ENCODE results near the gene SPTSSA.

Gene SPTSSA

GRCh38 chr14:34488528-34488927 is 26.5 kb upstream of the SPTSSA start:
- no peak for DNase-seq (ENCODE audit: low spot score)
- Histone ChIP-seq H3K14ac (ENCODE audit: low read length) (no peak overlapping the region), H3K4me3 (ENCODE audit: low read length in 2 of 2) (no peak overlapping the region), H2AK5ac (ENCODE audit: low read depth, low read length) (no peak overlapping the region), H2BK15ac (ENCODE audit: low read length) (no peak overlapping the region), H4K91ac (ENCODE audit: low read depth, low read length, poor library complexity) (no peak overlapping the region), H3K4me2 (ENCODE audit: insufficient read depth, low read length, poor library complexity, severe bottlenecking) (no peak overlapping the region), H3K27ac (replicated peaks; ENCODE audit: low read length) (no peak overlapping the region), H3K9ac (ENCODE audit: low read depth, low read length, poor library complexity) (no peak overlapping the region), H3K4me1 (ENCODE audit: control insufficient read depth in 2 of 2, insufficient read depth in 1 of 2, low read depth in 1 of 2, low read length in 2 of 2) (no peaks in the 10 kb centered on the region), H3K18ac (ENCODE audit: low read length) (no peak overlapping the region), H3K23ac (ENCODE audit: low read depth, low read length, poor library complexity) (no peak overlapping the region), H2BK5ac (ENCODE audit: low read length) (no peak overlapping the region), H3K79me1 (ENCODE audit: low read depth, low read length) (no peaks in the 10 kb centered on the region), H2BK12ac (ENCODE audit: low read length) (no peak overlapping the region), H2BK120ac (ENCODE audit: low read depth, low read length) (no peak overlapping the region), H3K4ac (ENCODE audit: low read length) (no peak overlapping the region), H2AFZ (ENCODE audit: low read length) (no peak overlapping the region), H3K27me3 (ENCODE audit: control insufficient read depth in 3 of 3, insufficient read depth in 3 of 3, low read depth in 1 of 3, low read length in 3 of 3) (no peaks in the 10 kb centered on the region), H4K8ac (ENCODE audit: low read depth, low read length) (no peak overlapping the region), H3K9me3 (replicated peaks in 1 of 2; ENCODE audit: control insufficient read depth in 2 of 2, insufficient read depth in 1 of 2, low read depth in 1 of 2, low read length in 2 of 2) (peaks cover 0 to 2% of the 10 kb centered on the region in 2 donors), H3K36me3 (replicated peaks in 1 of 2; ENCODE audit: control insufficient read depth in 2 of 2, insufficient read depth in 2 of 2, low read length in 2 of 2) (no peaks in the 10 kb centered on the region)
- no CpG with 5 or more reads among the region's 7 CpGs for WGBS, 2 donors (ENCODE audit: extremely low coverage in 2 of 2, insufficient read length in 2 of 2, insufficient replicate concordance in 1 of 2)

GRCh38 chr14:34484726-34485125 is 22.7 kb upstream of the SPTSSA start:
- Histone ChIP-seq H3K27me3 (ENCODE audit: control insufficient read depth in 3 of 3, insufficient read depth in 3 of 3, low read depth in 1 of 3, low read length in 3 of 3) (no peaks in the 10 kb centered on the region), H4K91ac (ENCODE audit: low read depth, low read length, poor library complexity) (no peak overlapping the region), H3K27ac (replicated peaks; ENCODE audit: low read length) (no peak overlapping the region), H2BK12ac (ENCODE audit: low read length) (no peak overlapping the region), H2BK5ac (ENCODE audit: low read length) (no peak overlapping the region), H2AK5ac (ENCODE audit: low read depth, low read length) (no peak overlapping the region), H3K4me3 (ENCODE audit: low read length in 2 of 2) (no peak overlapping the region), H3K36me3 (replicated peaks in 1 of 2; ENCODE audit: control insufficient read depth in 2 of 2, insufficient read depth in 2 of 2, low read length in 2 of 2) (no peaks in the 10 kb centered on the region), H3K14ac (ENCODE audit: low read length) (no peak overlapping the region), H3K79me1 (ENCODE audit: low read depth, low read length) (no peaks in the 10 kb centered on the region), H3K18ac (ENCODE audit: low read length) (no peak overlapping the region), H3K4me1 (ENCODE audit: control insufficient read depth in 2 of 2, insufficient read depth in 1 of 2, low read depth in 1 of 2, low read length in 2 of 2) (no peaks in the 10 kb centered on the region), H3K4me2 (ENCODE audit: insufficient read depth, low read length, poor library complexity, severe bottlenecking) (no peak overlapping the region), H3K23ac (ENCODE audit: low read depth, low read length, poor library complexity) (no peak overlapping the region), H2AFZ (ENCODE audit: low read length) (no peak overlapping the region), H4K8ac (ENCODE audit: low read depth, low read length) (no peak overlapping the region), H2BK120ac (ENCODE audit: low read depth, low read length) (no peak overlapping the region), H2BK15ac (ENCODE audit: low read length) (no peak overlapping the region), H3K9ac (ENCODE audit: low read depth, low read length, poor library complexity) (no peak overlapping the region), H3K4ac (ENCODE audit: low read length) (no peak overlapping the region), H3K9me3 (replicated peaks in 1 of 2; ENCODE audit: control insufficient read depth in 2 of 2, insufficient read depth in 1 of 2, low read depth in 1 of 2, low read length in 2 of 2) (peaks cover 0 to 2% of the 10 kb centered on the region in 2 donors)
- no peak for DNase-seq (ENCODE audit: low spot score)
- no CpG with 5 or more reads among the region's 1 CpG for WGBS, 2 donors (ENCODE audit: extremely low coverage in 2 of 2, insufficient read length in 2 of 2, insufficient replicate concordance in 1 of 2)

GRCh38 chr14:34482463-34482862 is 20.4 kb upstream of the SPTSSA start:
- Histone ChIP-seq H3K4me3 (ENCODE audit: low read length in 2 of 2) (no peak overlapping the region), H3K18ac (ENCODE audit: low read length) (no peak overlapping the region)
- no CpG with 5 or more reads among the region's 2 CpGs for whole genome bisulfite sequencing, 2 donors (ENCODE audit: extremely low coverage in 2 of 2, insufficient read length in 2 of 2, insufficient replicate concordance in 1 of 2)

GRCh38 chr14:34479694-34480093 is 17.7 kb upstream of the SPTSSA start:
- H3K18ac ChIP-seq (ENCODE audit: low read length) = no peak overlapping the region
- no peak overlapping the region for H3K23ac ChIP-seq (ENCODE audit: low read depth, low read length, poor library complexity)
- WGBS, 2 donors (ENCODE audit: extremely low coverage in 2 of 2, insufficient read length in 2 of 2, insufficient replicate concordance in 1 of 2) = no CpG with 5 or more reads among the region's 4 CpGs

More at GRCh38 chr14:34482463-34482862, 20.4 kb upstream of the SPTSSA start:
- no peak overlapping the region for H3K4me2 ChIP-seq (ENCODE audit: insufficient read depth, low read length, poor library complexity, severe bottlenecking)
- H2BK12ac ChIP-seq (ENCODE audit: low read length) = no peak overlapping the region
- H2AK5ac ChIP-seq (ENCODE audit: low read depth, low read length) = no peak overlapping the region
- H2BK120ac ChIP-seq (ENCODE audit: low read depth, low read length) = no peak overlapping the region
- H3K27me3 ChIP-seq (ENCODE audit: control insufficient read depth in 3 of 3, insufficient read depth in 3 of 3, low read depth in 1 of 3, low read length in 3 of 3) = no peaks in the 10 kb centered on the region
- no peak for DNase-seq (ENCODE audit: low spot score)
- H3K4me1 ChIP-seq (ENCODE audit: control insufficient read depth in 2 of 2, insufficient read depth in 1 of 2, low read depth in 1 of 2, low read length in 2 of 2) = no peaks in the 10 kb centered on the region
- H3K4ac ChIP-seq (ENCODE audit: low read length) = no peak overlapping the region
- H3K27ac ChIP-seq (replicated peaks; ENCODE audit: low read length) = no peak overlapping the region
- no peak overlapping the region for H2BK15ac ChIP-seq (ENCODE audit: low read length)
- no peaks in the 10 kb centered on the region for H3K9me3 ChIP-seq (replicated peaks in 1 of 2; ENCODE audit: control insufficient read depth in 2 of 2, insufficient read depth in 1 of 2, low read depth in 1 of 2, low read length in 2 of 2)
- H3K79me1 ChIP-seq (ENCODE audit: low read depth, low read length) = no peaks in the 10 kb centered on the region
- no peak overlapping the region for H2BK5ac ChIP-seq (ENCODE audit: low read length)
- H2AFZ ChIP-seq (ENCODE audit: low read length) = no peak overlapping the region
- no peak overlapping the region for H3K23ac ChIP-seq (ENCODE audit: low read depth, low read length, poor library complexity)
- H4K91ac ChIP-seq (ENCODE audit: low read depth, low read length, poor library complexity) = no peak overlapping the region
- H3K9ac ChIP-seq (ENCODE audit: low read depth, low read length, poor library complexity) = no peak overlapping the region
- H3K14ac ChIP-seq (ENCODE audit: low read length) = no peak overlapping the region
- no peak overlapping the region for H4K8ac ChIP-seq (ENCODE audit: low read depth, low read length)
- H3K36me3 ChIP-seq (replicated peaks in 1 of 2; ENCODE audit: control insufficient read depth in 2 of 2, insufficient read depth in 2 of 2, low read length in 2 of 2) = no peaks in the 10 kb centered on the region

More at GRCh38 chr14:34479694-34480093, 17.7 kb upstream of the SPTSSA start:
- no peak overlapping the region for H4K8ac ChIP-seq (ENCODE audit: low read depth, low read length)
- H4K91ac ChIP-seq (ENCODE audit: low read depth, low read length, poor library complexity) = no peak overlapping the region
- H3K27me3 ChIP-seq (ENCODE audit: control insufficient read depth in 3 of 3, insufficient read depth in 3 of 3, low read depth in 1 of 3, low read length in 3 of 3) = no peaks in the 10 kb centered on the region
- no peak overlapping the region for H3K27ac ChIP-seq (replicated peaks; ENCODE audit: low read length)
- no peaks in the 10 kb centered on the region for H3K4me1 ChIP-seq (ENCODE audit: control insufficient read depth in 2 of 2, insufficient read depth in 1 of 2, low read depth in 1 of 2, low read length in 2 of 2)
- no peak overlapping the region for H3K4me2 ChIP-seq (ENCODE audit: insufficient read depth, low read length, poor library complexity, severe bottlenecking)
- no peak overlapping the region for H2AFZ ChIP-seq (ENCODE audit: low read length)
- H3K79me1 ChIP-seq (ENCODE audit: low read depth, low read length) = no peaks in the 10 kb centered on the region
- H3K4me3 ChIP-seq (ENCODE audit: low read length in 2 of 2) = no peak overlapping the region
- no peak overlapping the region for H2BK5ac ChIP-seq (ENCODE audit: low read length)
- H3K9me3 ChIP-seq (replicated peaks in 1 of 2; ENCODE audit: control insufficient read depth in 2 of 2, insufficient read depth in 1 of 2, low read depth in 1 of 2, low read length in 2 of 2) = no peaks in the 10 kb centered on the region
- no peak overlapping the region for H3K4ac ChIP-seq (ENCODE audit: low read length)
- no peak overlapping the region for H2AK5ac ChIP-seq (ENCODE audit: low read depth, low read length)
- H2BK12ac ChIP-seq (ENCODE audit: low read length) = no peak overlapping the region
- H2BK120ac ChIP-seq (ENCODE audit: low read depth, low read length) = no peak overlapping the region
- no peak overlapping the region for H2BK15ac ChIP-seq (ENCODE audit: low read length)
- H3K14ac ChIP-seq (ENCODE audit: low read length) = no peak overlapping the region
- H3K36me3 ChIP-seq (replicated peaks in 1 of 2; ENCODE audit: control insufficient read depth in 2 of 2, insufficient read depth in 2 of 2, low read length in 2 of 2) = no peaks in the 10 kb centered on the region
- H3K9ac ChIP-seq (ENCODE audit: low read depth, low read length, poor library complexity) = no peak overlapping the region
- no peak for DNase-seq (ENCODE audit: low spot score)
